GM13977 (cell line): ENCODE measurements around the gene ASB18.

Experiments used
- DNase-seq: peaks from one replicate; pipeline ENCODE4 v3.0.0; 2012; ENCODE audit warnings: low spot score
- CTCF ChIP-seq: IDR thresholded peaks from 2 replicates; pipeline ENCODE4 v1.5.1; 2012; ENCODE audit warnings: mild to moderate bottlenecking, control low read depth; ENCODE audit not compliant: insufficient read depth; ENCODE audit errors: extremely low read depth, missing control alignments
- in situ Hi-C: fragments of 300-500 bp; cut with MboI; formaldehyde crosslinking; loops from one replicate; pipeline ENCODE4 v1.12.0; 2022; ENCODE audit warnings: low sequenced_read_pairs, low pct_unique_long_range_greater_than_20kb, mixed read lengths, inconsistent platforms; ENCODE audit not compliant: unreplicated experiment

The ASB18 gene

GRCh38 chr2:236305964-236306605 is 41.9 kb upstream of the ASB18 start:
- DNase-seq: no peak
- in situ Hi-C loops: no loop called here
- TF ChIP-seq CTCF: no peak

GRCh38 chr2:236305531-236305930 is 41.3 kb upstream of the ASB18 start:
- in situ Hi-C loops: no loop called here
- DNase-seq: no peak
- no peak for TF ChIP-seq CTCF

GRCh38 chr2:236303935-236304334 is 39.7 kb upstream of the ASB18 start:
- in situ Hi-C loops: no loop called here
- no peak for DNase-seq
- no peak for TF ChIP-seq CTCF

GRCh38 chr2:236302555-236302954 is 38.3 kb upstream of the ASB18 start:
- no peak for TF ChIP-seq CTCF
- no peak for DNase-seq
- in situ Hi-C loops: no loop called here

- no peak for TF ChIP-seq CTCF
- in situ Hi-C loops: no loop called here
- DNase-seq: no peak
These were observed 34.8 kb upstream of the ASB18 start for GRCh38 chr2:236298924-236299475.

GRCh38 chr2:236295481-236295880 is 31.3 kb upstream of the ASB18 start:
- DNase-seq: no peak
- in situ Hi-C loops: no loop called here
- TF ChIP-seq CTCF: no peak
